Smooth muscle cell (in vitro differentiated cells): ENCODE measurements around the gene ZDHHC11B. TPM values are rescaled to one million over a fixed set of nuclear protein-coding genes. Genes with fewer than 3 reads are reported as not detected.

Source experiments
- DNase-seq: peaks from one replicate; lab custom pipeline; 2025; ENCODE audit not compliant: unreplicated experiment; lab: John Stamatoyannopoulos, UW
- H2AFZ ChIP-seq: fragments of 200-600 bp; sonication (generic); 2 replicates; pipeline ENCODE4 v1.6.0; 2016; ENCODE audit warnings: antibody characterized with exemption, low read depth, mild to moderate bottlenecking
- H3F3A ChIP-seq: fragments of 200-600 bp; sonication (generic); 2 replicates; pipeline ENCODE4 v1.6.0; 2017; ENCODE audit warnings: antibody characterized with exemption, low read depth
- H3K27ac ChIP-seq: fragments of 200-600 bp; sonication (generic); 2 replicates; pipeline ENCODE4 v1.5.1; 2016; ENCODE audit warnings: low read depth, mild to moderate bottlenecking
- H3K27me3 ChIP-seq: fragments of 200-600 bp; sonication (generic); 2 replicates; pipeline ENCODE4 v1.6.1; 2016; ENCODE audit warnings: low read depth, mild to moderate bottlenecking
- H3K36me3 ChIP-seq: fragments of 200-600 bp; sonication (generic); 2 replicates; pipeline ENCODE4 v1.5.1; 2016; ENCODE audit warnings: low read depth
- H3K4me1 ChIP-seq: fragments of 200-600 bp; sonication (generic); 2 replicates; pipeline ENCODE4 v1.5.1; 2016; ENCODE audit warnings: low read depth
- H3K4me2 ChIP-seq: fragments of 200-600 bp; sonication (generic); 2 replicates; pipeline ENCODE4 v1.6.0; 2016; ENCODE audit warnings: mild to moderate bottlenecking
- H3K4me3 ChIP-seq: fragments of 200-600 bp; sonication (generic); 2 replicates; pipeline ENCODE4 v1.5.1; 2016; ENCODE audit warnings: mild to moderate bottlenecking
- H3K79me2 ChIP-seq: fragments of 200-600 bp; sonication (generic); 2 replicates; pipeline ENCODE4 v1.6.0; 2016; ENCODE audit warnings: low read depth, mild to moderate bottlenecking
- H3K9ac ChIP-seq: fragments of 200-600 bp; sonication (generic); 2 replicates; pipeline ENCODE4 v1.6.0; 2016; ENCODE audit warnings: low read depth
- H3K9me3 ChIP-seq: fragments of 200-600 bp; sonication (generic); replicated peaks from 2 replicates; pipeline ENCODE4 v1.5.1; 2016; ENCODE audit warnings: low read depth
- H4K20me1 ChIP-seq: fragments of 200-600 bp; sonication (generic); 2 replicates; pipeline ENCODE4 v1.6.0; 2016; ENCODE audit warnings: low read depth
- CTCF ChIP-seq: fragments of 200-600 bp; sonication (generic); IDR thresholded peaks from 2 replicates; pipeline ENCODE4 v1.5.1; 2017; ENCODE audit warnings: borderline replicate concordance, mild to moderate bottlenecking, antibody characterized with exemption; ENCODE audit not compliant: insufficient read depth, poor library complexity, severe bottlenecking
- WGBS: methylation state at CpG from one replicate; pipeline ENCODE4 v1.1.7; 2016; ENCODE audit warnings: low lambda C conversion rate; 5-methylcytosine and 5-hydroxymethylcytosine counted together
- polyA plus RNA-seq: library from polyadenylated mRNA; unstranded; fragments of >200 nt; fragmentation: Nextera tagmentation; extraction: Ambion mirVana; gene quantifications from 2 replicates; pipeline ENCODE4 v1.2.1, GENCODE V29; 2016
- total RNA-seq: library from RNA; depleted of rRNA; stranded (reverse); fragments of >200 nt; gene quantifications from 2 replicates; pipeline ENCODE4 v1.2.3, GENCODE V29; 2014

Gene ZDHHC11B
- total and polyA plus RNA-seq, 2 experiments from 2014 or later: not detected

DNA sequence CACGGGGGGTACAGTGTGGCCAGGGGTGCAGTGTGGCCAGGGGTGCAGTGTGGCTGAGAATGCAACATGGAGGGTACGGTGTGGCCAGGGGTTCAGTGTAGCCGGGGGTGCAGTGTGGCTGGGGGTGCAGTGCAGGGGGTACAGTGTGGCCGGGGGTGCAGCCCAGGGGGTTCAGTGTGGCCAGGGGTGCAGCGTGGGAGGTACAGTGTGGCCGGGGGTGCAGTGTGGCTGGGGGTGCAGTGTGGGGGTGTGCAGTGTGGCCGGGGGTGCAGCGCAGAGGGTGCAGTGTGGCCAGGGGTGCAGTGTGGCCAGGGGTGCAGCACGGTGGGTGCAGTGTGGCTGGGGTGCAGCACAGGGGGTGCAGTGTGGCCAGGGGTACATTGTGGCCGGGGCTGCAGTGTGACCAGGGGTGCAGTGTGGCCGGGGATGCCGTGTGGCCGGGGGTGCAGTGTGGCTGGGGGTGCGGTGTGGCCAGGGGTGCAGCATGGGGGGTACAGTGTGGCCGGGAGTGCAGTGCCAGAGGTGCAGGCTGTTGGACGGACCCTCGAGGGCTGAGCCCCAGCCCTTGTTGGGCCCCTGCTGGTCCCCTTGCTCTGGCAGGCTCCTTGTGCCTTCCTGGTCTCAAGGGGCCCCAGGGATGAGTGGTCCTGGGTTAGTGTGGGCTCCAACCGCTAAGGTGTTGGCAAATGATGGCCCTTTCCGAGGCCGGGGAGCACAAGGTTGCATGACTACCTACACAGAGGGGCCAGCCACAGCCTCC, 109.2 kb downstream of the ZDHHC11B start:
- H3F3A ChIP-seq: no peaks in the 10 kb centered on the region

DNA sequence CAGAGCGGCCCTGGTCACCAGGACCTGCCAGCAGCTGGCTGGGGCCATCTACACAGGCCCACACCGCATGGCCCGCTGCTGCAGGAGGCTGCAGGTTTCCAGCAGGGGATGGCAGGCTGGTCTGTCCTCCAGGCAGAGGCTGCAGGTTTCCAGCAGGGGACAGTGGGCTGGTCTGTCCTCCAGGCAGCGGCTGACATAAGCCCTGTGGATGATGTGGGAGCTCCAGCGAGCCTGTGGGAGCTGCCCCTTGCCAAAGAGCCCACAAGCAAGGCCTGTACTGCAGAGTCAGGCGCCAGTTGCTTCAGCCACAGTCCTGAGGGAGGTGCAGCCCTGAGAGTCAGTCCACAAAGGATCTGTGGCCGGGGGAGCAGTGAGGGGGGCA, 109.9 kb downstream of the ZDHHC11B start:
- Histone ChIP-seq H2AFZ (no peak overlapping the region), H3K36me3 (no peaks in the 10 kb centered on the region), H3K4me2 (no peak overlapping the region), H3K9ac (no peak overlapping the region), H3K4me1 (peaks cover 3% of the 10 kb centered on the region), H3K27me3 (no peaks in the 10 kb centered on the region), H3F3A (no peaks in the 10 kb centered on the region), H4K20me1 (no peaks in the 10 kb centered on the region), H3K9me3 (no peaks in the 10 kb centered on the region), H3K4me3 (no peak overlapping the region), H3K27ac (no peak overlapping the region), H3K79me2 (no peaks in the 10 kb centered on the region)
- DNase-seq: no peak
- 92% methylated on average over 7 of the region's 7 CpGs for WGBS
- TF ChIP-seq CTCF: no peak

More for the DNA sequence above, 109.2 kb downstream of the ZDHHC11B start:
- Histone ChIP-seq H3K79me2 (no peaks in the 10 kb centered on the region), H3K27me3 (no peaks in the 10 kb centered on the region), H3K36me3 (no peaks in the 10 kb centered on the region), H3K27ac (no peak overlapping the region), H3K4me1 (peaks cover 3% of the 10 kb centered on the region), H3K4me3 (no peak overlapping the region), H3K9me3 (no peaks in the 10 kb centered on the region), H2AFZ (no peak overlapping the region), H3K9ac (no peak overlapping the region), H3K4me2 (no peak overlapping the region), H4K20me1 (no peaks in the 10 kb centered on the region)
- no peak for TF ChIP-seq CTCF
- DNase-seq: no peak
- WGBS: 84% methylated on average over 6 of the region's 20 CpGs

DNA sequence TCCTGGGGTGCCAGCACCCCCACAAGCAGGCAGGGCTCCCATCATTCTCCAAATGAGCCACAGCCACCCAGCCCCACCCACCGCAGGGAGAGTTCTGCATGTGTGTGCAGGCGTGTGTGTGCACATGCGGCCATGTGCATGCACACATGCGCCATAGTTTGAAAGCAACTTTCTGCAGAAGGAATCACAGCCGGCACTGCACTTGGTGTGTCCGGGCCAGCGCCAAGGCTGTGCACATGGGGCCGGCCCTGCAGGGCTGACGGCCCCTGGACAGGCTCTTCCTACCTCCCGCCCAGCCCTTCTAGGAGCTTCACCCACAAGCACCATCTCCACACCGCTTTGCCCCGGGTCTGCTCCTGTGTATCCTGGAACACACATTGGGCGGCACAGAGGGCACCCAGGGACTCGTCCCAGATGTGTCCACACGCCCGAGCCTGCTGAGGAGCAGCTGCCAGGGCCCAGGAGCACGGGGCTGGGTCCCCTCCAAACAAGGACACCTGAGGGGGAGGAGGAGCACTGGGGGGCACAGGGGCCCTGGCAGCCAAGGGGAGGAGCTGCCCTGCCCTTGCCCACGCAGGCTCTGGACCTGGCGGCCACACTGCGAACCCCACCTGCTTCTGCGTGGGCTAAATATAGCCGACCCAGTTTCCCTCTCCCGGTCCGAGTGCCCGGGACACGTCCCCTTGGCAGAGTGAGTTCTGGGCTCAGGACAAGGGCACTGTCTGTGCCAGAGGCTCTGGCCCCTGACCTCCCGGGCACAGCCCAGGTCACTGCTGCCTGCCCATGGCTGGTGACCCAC, 110.5 kb downstream of the ZDHHC11B start:
- WGBS: 89% methylated on average over 27 of the region's 27 CpGs
- Histone ChIP-seq H3K9me3 (no peaks in the 10 kb centered on the region), H3K9ac (no peak overlapping the region), H3K79me2 (no peaks in the 10 kb centered on the region), H4K20me1 (no peaks in the 10 kb centered on the region), H3K4me3 (no peak overlapping the region), H3K4me1 (peaks cover 3% of the 10 kb centered on the region), H3F3A (no peaks in the 10 kb centered on the region), H2AFZ (no peak overlapping the region), H3K36me3 (no peaks in the 10 kb centered on the region), H3K27me3 (no peaks in the 10 kb centered on the region), H3K27ac (no peak overlapping the region), H3K4me2 (no peak overlapping the region)
- no peak for DNase-seq
- no peak for TF ChIP-seq CTCF
